GM21825 (cell line): ENCODE data around the gene TTC7B.

Experiments
- ATAC-seq: cut with Tn5 transposase; IDR thresholded peaks from one replicate; pipeline ENCODE4 v1.9.1; 2021; ENCODE audit warnings: mild to moderate bottlenecking, moderate library complexity; ENCODE audit not compliant: unreplicated experiment

The TTC7B gene

DNA sequence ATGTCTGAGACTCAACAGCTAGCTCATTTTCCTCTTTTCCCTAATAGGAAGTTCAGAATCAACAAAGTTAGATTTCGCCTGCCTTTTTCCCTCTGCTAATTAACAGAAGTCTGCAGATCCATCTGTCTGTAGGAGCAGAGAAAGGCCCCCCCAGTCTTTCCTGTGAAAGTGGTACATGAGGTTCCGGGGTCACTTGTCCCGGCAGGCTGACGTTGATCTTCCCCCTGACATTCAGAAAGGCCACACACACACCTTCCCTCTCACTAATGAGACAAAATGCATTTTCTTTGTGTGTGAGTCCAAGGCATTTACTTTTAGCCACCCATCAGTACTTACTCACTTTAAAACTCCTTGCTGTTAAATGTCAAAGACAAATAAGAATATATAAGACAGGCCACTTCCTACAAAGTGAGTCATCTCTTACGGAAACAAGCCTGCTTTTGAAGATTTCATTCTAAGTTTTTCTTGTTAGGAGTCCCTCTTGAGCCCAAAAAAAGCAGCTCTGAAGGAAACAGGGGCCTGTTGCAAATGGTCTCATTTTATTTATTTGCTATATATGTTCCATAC, 138.7 kb downstream of the TTC7B start:
- ATAC-seq: no peak

GRCh38 chr14:90676912-90677311, 139.3 kb downstream of the TTC7B start:
- ATAC-seq: no peak

GRCh38 chr14:90676356-90676755, 139.9 kb downstream of the TTC7B start:
- no peak for ATAC-seq

- ATAC-seq: no peak
Observed at GRCh38 chr14:90675399-90675798, 140.8 kb downstream of the TTC7B start.

- ATAC-seq: no peak
Observed at GRCh38 chr14:90674716-90675115, 141.5 kb downstream of the TTC7B start.

- no peak for ATAC-seq
Observed at GRCh38 chr14:90674043-90674670, 142.1 kb downstream of the TTC7B start.

DNA sequence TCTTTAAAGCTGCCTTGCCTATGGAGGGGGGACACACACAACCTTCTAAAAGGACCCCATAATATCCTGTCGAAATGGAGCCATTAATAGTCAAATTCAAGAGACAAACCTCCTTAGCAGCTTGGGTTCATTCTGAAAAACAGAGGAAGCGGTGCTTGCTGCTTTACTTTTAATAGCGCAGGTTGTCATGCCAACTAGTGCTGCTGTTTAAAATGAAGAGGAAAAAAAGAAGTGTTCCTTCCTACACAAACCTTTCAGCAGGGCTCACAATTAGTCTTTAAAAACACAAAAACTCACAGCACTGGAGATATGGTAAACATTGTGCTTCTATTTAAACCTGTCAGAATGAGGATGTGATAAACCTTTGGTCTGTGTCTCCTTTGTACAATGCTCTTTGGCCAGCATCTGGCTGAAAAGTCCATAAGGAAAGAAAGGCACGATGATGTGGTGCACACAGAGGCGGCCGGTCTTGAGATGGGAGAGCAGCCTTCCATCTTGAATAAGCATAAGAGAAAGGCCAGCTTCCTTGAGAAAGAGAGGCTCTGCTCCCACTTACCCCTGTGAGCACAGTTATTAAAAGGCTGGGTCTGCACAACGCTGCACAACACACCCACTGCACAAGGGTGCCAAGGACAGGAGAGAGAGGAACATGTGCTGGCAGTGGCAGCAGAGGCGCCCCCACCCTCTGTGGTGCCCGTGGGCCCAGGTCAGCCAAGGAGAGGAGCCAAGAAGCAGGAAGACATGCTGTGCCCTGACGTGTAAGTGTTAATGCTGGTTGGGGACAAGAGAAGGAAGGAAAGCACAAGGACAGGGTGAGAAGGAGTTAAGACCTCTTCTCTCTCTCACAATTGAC, 144.6 kb downstream of the TTC7B start:
- no peak for ATAC-seq

- no peak for ATAC-seq
Observed at GRCh38 chr14:90669731-90670130, 146.5 kb downstream of the TTC7B start.

DNA sequence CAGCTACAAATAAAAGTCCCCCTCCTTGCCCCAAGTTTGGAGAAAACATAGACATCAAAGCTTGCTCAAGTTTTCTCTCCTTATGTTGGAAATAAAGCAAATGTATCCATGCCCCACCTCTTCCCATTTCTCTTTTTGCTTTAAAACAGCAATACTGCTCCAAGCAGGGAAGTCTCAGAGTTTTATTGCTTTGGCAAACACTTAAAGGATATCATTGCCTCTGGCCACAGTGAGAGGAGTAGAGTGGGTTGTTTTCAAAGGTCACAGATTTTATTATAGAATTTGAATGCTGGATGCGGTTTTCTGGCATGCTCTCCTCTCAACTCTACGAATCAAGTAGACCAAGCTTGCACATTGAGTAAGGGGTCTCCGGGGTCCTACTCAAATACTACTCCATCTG, 149.7 kb downstream of the TTC7B start:
- no peak for ATAC-seq

DNA sequence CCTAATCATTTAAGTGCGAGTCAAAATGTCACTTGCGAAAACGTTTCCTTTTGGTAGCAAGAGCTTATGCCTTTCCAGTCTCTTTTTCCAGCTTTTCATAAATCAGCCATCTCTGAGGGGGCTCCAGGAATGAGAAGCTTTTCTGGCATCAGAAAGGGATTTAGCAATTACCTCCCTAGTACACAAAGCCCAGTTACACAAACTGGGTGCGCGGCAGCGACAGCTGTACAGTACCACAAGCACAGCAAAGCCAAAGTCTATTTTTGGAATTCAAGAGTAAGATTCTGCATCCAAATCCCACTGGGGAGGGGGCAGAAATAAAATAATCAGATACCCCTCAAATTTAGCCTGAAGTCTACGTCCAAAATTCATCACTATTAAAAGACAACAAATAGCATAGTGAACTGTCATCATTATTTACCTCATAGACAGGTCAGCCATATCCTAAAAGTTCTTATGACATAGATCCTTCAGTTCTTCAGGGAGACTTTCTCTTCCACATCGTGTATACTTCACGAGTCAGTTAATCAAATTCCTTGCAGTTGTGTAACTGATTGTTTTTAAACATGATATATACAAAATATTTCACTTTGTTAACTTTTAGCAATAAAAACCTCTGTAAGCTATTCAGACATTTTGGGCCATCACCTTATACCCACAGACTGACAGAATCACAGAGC, 150.8 kb downstream of the TTC7B start:
- no peak for ATAC-seq

- ATAC-seq: no peak
Observed at GRCh38 chr14:90664911-90665310, 151.3 kb downstream of the TTC7B start.

DNA sequence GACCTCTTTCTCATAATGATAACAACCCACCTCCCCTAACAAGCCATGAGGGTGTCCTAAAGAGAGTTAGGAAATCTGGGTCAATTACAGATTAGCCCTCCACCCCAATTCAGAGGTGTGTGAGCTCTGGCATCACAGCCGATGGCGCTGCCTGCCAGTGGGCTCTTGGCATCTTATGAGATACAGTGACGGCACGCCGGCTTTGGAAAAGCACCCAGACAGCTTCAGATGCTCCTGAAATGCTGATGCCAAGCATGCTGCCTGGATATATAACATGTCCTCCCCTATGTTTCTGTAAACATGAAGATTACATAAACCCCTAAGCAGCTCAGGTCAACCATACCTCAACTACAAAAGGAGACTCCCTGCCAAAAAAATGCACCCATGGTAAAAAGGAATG, 152.6 kb downstream of the TTC7B start:
- no peak for ATAC-seq

- ATAC-seq: no peak
Observed at GRCh38 chr14:90663140-90663539, 153.1 kb downstream of the TTC7B start.

DNA sequence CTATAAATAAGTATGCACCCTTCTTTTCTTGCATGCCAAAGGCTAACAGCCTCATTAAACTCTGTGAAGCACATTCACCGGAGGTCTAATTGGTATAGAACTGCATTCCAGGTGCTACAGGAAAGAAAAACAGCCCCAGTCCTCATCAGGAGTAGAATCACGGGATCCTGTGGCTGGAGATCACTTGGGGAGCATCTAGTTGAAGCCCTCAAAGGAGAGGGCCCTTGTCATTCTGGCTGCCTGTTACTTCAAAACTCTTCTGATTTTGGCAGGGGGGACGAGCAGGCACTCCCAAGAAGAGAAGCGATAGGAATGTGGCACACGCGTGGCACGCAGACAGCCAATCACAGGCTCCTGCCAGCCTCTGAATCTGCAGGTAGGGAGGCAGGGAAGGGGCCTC, 154.4 kb downstream of the TTC7B start:
- no peak for ATAC-seq

GRCh38 chr14:90660865-90661570, 155.2 kb downstream of the TTC7B start:
- no peak for ATAC-seq

DNA sequence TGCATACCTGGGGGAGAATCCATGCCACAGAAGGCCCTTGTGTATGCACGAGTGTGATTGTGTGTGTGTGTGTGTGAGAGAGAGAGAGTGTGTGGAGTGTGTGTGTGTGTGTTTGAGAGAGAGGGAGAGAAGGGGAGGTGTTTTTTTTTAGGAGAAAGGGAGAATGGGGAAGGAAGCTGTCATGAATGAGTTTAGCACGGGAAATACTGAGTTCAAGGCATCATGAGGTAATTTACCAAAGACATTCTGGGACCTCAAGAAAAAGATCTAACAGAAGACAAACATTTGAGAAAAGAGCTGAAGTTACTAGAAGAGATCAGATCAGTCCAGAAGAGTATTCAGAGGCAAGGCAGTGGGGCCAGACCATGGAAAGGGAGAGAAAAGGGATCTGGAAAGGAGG, 157.1 kb downstream of the TTC7B start:
- no peak for ATAC-seq

- no peak for ATAC-seq
Observed at GRCh38 chr14:90658541-90658967, 157.7 kb downstream of the TTC7B start.

DNA sequence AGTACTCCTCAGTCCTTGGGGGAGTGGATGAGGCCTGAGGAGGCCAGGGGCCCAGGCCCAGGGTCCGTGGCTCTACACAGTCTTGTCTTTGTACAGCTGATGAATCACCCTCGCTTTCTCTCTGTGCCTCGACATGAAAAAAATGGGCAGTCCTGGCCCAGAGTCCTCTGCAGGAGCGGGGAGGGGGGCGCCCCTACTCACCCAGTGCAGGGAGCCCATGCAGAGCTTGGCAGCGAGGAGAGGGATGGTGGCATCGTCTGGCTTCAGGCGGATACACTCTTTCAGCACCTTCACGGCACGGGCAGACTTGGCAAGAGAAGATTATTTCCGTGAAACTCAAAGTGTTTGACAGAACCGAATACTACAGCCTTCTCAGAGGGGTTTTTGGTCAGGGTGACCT, 159.3 kb downstream of the TTC7B start:
- no peak for ATAC-seq

DNA sequence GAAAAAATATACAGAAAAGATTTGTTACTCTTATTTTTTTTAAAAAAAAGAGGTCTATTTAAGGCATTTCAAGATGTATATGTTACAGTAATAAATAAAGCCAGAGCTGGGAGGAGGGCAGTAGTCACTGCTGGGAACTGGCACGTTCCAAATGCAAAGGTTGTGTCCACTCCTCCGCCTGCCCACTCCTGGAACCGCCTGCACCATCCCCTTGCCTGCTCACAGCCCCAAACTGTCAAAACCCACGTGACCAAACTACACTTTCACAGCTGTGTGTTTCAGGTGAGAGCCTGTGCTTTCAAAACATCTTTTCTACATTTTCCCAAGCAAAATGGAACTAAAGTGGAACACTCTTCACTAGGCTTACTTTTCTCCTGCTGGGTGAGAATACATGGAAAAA, 160.4 kb downstream of the TTC7B start:
- no peak for ATAC-seq

DNA sequence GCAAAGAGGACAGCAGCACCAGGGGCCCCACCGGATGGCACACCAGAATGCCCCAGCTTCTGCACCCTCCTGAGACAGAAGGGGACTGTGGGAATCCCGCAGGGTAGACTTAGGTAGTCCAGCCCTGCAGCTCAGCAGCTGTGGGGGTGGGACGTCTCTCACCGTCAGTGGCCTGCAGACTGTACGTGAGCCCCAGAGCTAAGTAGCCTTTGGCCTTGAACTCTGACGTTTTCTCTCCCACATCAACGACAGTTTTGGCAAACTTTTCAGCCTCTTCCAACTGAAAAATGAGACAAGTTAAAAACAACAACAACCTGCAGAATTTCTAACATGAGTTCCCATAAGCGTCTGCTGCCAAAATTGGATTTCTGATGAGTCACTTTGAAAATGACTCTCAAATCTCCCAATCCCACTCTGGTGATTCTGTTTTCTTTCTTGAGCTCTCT, 161.4 kb downstream of the TTC7B start:
- no peak for ATAC-seq

DNA sequence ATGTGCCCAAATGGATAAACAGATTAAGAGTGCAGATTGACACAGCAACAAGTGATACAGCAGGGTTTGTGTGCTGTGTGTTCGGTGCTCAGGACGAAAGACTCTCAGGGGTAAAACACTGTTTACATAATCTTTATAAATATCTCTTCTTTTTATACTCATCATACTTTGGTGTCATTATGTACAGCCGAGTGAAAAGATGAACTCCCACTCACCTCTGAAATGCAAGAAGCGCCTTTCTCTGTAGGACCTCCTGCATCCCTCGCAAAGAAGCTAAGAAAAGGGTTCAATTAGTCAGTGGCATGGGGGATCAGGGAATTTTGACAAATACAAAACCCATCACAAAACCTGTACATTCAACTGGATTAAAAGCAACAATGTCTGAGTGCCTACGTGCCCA, 163.6 kb downstream of the TTC7B start:
- no peak for ATAC-seq
